Measurements from ENCODE around the gene KCMF1.

The KCMF1 gene

GRCh38 chr2:85076618-85077274 lies 105.8 kb downstream of the KCMF1 start:
- no peak for DNase-seq (ENCODE audit: low read depth in 3 of 3, low spot score in 1 of 3)

- DNase-seq (ENCODE audit: low read depth in 3 of 3, low spot score in 1 of 3): no peak
Observed at GRCh38 chr2:85077859-85078419, 107.0 kb downstream of the KCMF1 start.

GRCh38 chr2:85078536-85078935 lies 107.6 kb downstream of the KCMF1 start:
- DNase-seq (ENCODE audit: low read depth in 3 of 3, low spot score in 1 of 3): no peak

GRCh38 chr2:85083092-85083491 lies 112.1 kb downstream of the KCMF1 start:
- DNase-seq (ENCODE audit: low read depth in 3 of 3, low spot score in 1 of 3): no peak

GRCh38 chr2:85085563-85085962 lies 114.6 kb downstream of the KCMF1 start:
- DNase-seq (ENCODE audit: low read depth in 3 of 3, low spot score in 1 of 3): no peak

- DNase-seq (ENCODE audit: low read depth in 3 of 3, low spot score in 1 of 3): no peak
Observed at GRCh38 chr2:85087541-85087940, 116.6 kb downstream of the KCMF1 start.

GRCh38 chr2:85088921-85089320 lies 118.0 kb downstream of the KCMF1 start:
- no peak for DNase-seq (ENCODE audit: low read depth in 3 of 3, low spot score in 1 of 3)

GRCh38 chr2:85089585-85089984 lies 118.6 kb downstream of the KCMF1 start:
- DNase-seq (ENCODE audit: low read depth in 3 of 3, low spot score in 1 of 3): no peak

GRCh38 chr2:85091838-85092237 lies 120.9 kb downstream of the KCMF1 start:
- no peak for DNase-seq (ENCODE audit: low read depth in 3 of 3, low spot score in 1 of 3)

- no peak for DNase-seq (ENCODE audit: low read depth in 3 of 3, low spot score in 1 of 3)
Observed at GRCh38 chr2:85095094-85095493, 124.1 kb downstream of the KCMF1 start.

GRCh38 chr2:85096616-85097015 lies 125.7 kb downstream of the KCMF1 start:
- DNase-seq (ENCODE audit: low read depth in 3 of 3, low spot score in 1 of 3): no peak

- no peak for DNase-seq (ENCODE audit: low read depth in 3 of 3, low spot score in 1 of 3)
Observed at GRCh38 chr2:85104228-85104627, 133.3 kb downstream of the KCMF1 start.

GRCh38 chr2:85106489-85107180 lies 135.7 kb downstream of the KCMF1 start:
- no peak for DNase-seq (ENCODE audit: low read depth in 3 of 3, low spot score in 1 of 3)

Measured in stimulated activated CD4-positive, alpha-beta T cell treated with anti-CD3 and anti-CD28 coated beads, TNF-alpha, amount 100 ng/mL, for 1 hour (primary cell).